Measurements from ENCODE around the gene ADGRA1. TPM values are rescaled to one million over a fixed set of nuclear protein-coding genes. Genes with fewer than 3 reads are reported as not detected.

ADGRA1 gene
- total and polyA plus RNA-seq, 2 of the 13 experiments (the other 11 are each of a cell fraction or from before 2014, with no cell fraction given) = not detected

DNA sequence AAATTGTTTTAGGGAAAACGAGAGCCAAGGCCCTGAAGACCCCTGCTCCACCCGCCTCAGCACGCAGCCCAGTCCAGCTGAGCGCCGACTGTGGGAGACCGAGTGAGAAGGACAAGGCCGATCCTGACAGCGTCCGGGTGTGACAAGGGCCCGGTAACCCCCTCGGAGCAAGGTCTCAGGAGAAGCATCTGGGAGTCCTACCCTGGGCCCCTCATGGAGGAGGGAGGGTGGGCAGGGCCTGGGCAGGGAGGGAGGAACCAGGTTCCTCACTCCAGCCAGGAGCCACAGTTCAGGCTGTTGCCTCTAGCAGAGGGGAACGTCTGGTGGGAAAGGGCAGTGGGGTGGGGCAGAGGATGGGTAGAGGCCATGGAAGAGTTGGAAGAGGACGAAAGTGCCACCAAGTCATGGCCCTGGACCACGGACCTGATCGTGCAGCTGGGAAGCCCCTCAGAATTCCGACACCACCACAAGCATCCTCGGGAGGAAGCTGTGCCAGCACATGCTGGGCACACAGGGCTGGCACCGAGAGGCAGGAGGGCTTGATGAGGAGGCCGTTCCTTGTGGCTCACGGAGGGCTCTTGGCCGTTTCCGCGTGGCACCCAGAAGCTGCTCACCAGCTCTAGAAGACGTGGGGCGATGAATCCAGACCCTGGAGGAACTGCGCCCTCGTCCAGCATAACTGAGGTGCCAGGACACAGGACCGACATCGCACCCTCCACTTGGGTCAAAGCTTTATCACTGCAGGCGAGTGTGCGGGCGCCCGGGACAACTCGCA lies 70.1 kb downstream of the ADGRA1 start:
- in situ Hi-C loops (cut with HindIII; ENCODE audit: extremely low pct_ligation_motif_present, low pct_unique_long_range_greater_than_20kb) = no loop called here
- WGBS (ENCODE audit: low lambda C conversion rate) = 72% methylated on average over 16 of the region's 34 CpGs

DNA sequence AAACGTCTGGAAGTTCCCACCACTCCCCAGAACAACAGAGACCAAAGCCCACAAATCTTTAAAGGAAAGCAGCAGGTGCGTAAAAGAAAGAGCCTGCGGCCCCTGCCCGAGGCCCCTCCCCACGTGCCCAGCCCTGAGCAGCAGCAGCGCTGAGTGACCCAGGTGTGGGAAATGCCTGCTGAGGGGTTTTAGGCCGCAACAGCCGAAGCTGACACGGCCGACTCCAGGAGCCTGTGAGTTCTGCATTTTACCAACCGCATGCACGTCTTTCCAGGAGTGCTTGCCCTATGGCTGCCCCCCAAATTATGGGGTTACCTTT lies 70.7 kb downstream of the ADGRA1 start:
- peaks cover 17% of the 10 kb centered on the region for H3K4me1 ChIP-seq (ENCODE audit: insufficient read depth, low read length)
- 42% methylated on average over 8 of the region's 12 CpGs for WGBS (ENCODE audit: low lambda C conversion rate)
- in situ Hi-C loops (cut with HindIII; ENCODE audit: extremely low pct_ligation_motif_present, low pct_unique_long_range_greater_than_20kb) (no loop called here), intact Hi-C loops (cut with micrococcal nuclease; ENCODE audit: unreplicated experiment) (no loop called here)
- H4K20me1 ChIP-seq (ENCODE audit: insufficient read depth, low read length) = no peaks in the 10 kb centered on the region
- ChIA-PET CTCF (ENCODE audit: low intra/inter-chr PET ratio, low total read pairs) (no interaction called here), POLR2A (no interaction called here)
- DNase-seq (ENCODE audit: low spot score) (no peak), FAIRE-seq (no peak), ATAC-seq (no peak)
- BruUV-seq (replicated peaks) = no TSS peak
- H3K9me3 ChIP-seq (ENCODE audit: low read length) = no peaks in the 10 kb centered on the region
- no peak overlapping the region for H2AFZ ChIP-seq (ENCODE audit: low read length)
- no peaks in the 10 kb centered on the region for H3K79me2 ChIP-seq (ENCODE audit: insufficient read depth, low read length)
- H3K27me3 ChIP-seq (ENCODE audit: control insufficient read depth in 1 of 2, insufficient read depth in 2 of 2, low read length in 2 of 2) = peaks cover 9 to 45% of the 10 kb centered on the region in 2 experiments
- H3K4me2 ChIP-seq (ENCODE audit: low read depth, low read length) = no peak overlapping the region
- no peak overlapping the region for H3K27ac ChIP-seq (ENCODE audit: extremely low read length, insufficient read depth, low read length)
- H3K4me3 ChIP-seq (replicated peaks in 1 of 3; ENCODE audit: insufficient read depth in 1 of 3, low read depth in 2 of 3, low read length in 3 of 3) = no peak overlapping the region
- no peaks in the 10 kb centered on the region for H3K36me3 ChIP-seq (replicated peaks in 1 of 2; ENCODE audit: control insufficient read depth in 1 of 2, insufficient read depth in 2 of 2, low read length in 2 of 2)
- H3K9ac ChIP-seq (ENCODE audit: insufficient read depth, low read depth, low read length) = no peak overlapping the region
- TF ChIP-seq HNRNPH1 (optimal IDR thresholded peaks at IDR 0.05; ENCODE audit: low read depth, low read length) = no peak
- TF ChIP-seq, protein P1, sequence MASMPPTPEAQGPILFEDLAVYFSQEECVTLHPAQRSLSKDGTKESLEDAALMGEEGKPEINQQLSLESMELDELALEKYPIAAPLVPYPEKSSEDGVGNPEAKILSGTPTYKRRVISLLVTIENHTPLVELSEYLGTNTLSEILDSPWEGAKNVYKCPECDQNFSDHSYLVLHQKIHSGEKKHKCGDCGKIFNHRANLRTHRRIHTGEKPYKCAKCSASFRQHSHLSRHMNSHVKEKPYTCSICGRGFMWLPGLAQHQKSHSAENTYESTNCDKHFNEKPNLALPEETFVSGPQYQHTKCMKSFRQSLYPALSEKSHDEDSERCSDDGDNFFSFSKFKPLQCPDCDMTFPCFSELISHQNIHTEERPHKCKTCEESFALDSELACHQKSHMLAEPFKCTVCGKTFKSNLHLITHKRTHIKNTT (CRISPR knock-in tag; IDR thresholded peaks at IDR 0.05) = no peak
- no peak for TF ChIP-seq NFIB (CRISPR knock-in tag; IDR thresholded peaks at IDR 0.05; ENCODE audit: borderline replicate concordance)
- TF ChIP-seq IKZF1 (IDR thresholded peaks at IDR 0.05) = no peak
- TF ChIP-seq, protein P2, sequence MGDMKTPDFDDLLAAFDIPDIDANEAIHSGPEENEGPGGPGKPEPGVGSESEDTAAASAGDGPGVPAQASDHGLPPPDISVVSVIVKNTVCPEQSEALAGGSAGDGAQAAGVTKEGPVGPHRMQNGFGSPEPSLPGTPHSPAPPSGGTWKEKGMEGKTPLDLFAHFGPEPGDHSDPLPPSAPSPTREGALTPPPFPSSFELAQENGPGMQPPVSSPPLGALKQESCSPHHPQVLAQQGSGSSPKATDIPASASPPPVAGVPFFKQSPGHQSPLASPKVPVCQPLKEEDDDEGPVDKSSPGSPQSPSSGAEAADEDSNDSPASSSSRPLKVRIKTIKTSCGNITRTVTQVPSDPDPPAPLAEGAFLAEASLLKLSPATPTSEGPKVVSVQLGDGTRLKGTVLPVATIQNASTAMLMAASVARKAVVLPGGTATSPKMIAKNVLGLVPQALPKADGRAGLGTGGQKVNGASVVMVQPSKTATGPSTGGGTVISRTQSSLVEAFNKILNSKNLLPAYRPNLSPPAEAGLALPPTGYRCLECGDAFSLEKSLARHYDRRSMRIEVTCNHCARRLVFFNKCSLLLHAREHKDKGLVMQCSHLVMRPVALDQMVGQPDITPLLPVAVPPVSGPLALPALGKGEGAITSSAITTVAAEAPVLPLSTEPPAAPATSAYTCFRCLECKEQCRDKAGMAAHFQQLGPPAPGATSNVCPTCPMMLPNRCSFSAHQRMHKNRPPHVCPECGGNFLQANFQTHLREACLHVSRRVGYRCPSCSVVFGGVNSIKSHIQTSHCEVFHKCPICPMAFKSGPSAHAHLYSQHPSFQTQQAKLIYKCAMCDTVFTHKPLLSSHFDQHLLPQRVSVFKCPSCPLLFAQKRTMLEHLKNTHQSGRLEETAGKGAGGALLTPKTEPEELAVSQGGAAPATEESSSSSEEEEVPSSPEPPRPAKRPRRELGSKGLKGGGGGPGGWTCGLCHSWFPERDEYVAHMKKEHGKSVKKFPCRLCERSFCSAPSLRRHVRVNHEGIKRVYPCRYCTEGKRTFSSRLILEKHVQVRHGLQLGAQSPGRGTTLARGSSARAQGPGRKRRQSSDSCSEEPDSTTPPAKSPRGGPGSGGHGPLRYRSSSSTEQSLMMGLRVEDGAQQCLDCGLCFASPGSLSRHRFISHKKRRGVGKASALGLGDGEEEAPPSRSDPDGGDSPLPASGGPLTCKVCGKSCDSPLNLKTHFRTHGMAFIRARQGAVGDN (CRISPR knock-in tag; IDR thresholded peaks at IDR 0.05) = no peak
- TF ChIP-seq HOXD1 (CRISPR knock-in tag; IDR thresholded peaks at IDR 0.05) = no peak
- TF ChIP-seq ZNF207 (IDR thresholded peaks at IDR 0.05; ENCODE audit: borderline replicate concordance) = no peak
- TF ChIP-seq, protein P3, sequence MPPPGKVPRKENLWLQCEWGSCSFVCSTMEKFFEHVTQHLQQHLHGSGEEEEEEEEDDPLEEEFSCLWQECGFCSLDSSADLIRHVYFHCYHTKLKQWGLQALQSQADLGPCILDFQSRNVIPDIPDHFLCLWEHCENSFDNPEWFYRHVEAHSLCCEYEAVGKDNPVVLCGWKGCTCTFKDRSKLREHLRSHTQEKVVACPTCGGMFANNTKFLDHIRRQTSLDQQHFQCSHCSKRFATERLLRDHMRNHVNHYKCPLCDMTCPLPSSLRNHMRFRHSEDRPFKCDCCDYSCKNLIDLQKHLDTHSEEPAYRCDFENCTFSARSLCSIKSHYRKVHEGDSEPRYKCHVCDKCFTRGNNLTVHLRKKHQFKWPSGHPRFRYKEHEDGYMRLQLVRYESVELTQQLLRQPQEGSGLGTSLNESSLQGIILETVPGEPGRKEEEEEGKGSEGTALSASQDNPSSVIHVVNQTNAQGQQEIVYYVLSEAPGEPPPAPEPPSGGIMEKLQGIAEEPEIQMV (CRISPR knock-in tag; IDR thresholded peaks at IDR 0.05; ENCODE audit: low read depth) = no peak
- no peak for TF ChIP-seq NFKBIZ (CRISPR knock-in tag; IDR thresholded peaks at IDR 0.05)
- TF ChIP-seq, protein P4, sequence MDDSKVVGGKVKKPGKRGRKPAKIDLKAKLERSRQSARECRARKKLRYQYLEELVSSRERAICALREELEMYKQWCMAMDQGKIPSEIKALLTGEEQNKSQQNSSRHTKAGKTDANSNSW (CRISPR knock-in tag; IDR thresholded peaks at IDR 0.05; ENCODE audit: borderline replicate concordance) = no peak

More for the DNA sequence above, 70.1 kb downstream of the ADGRA1 start:
- ATAC-seq (no peak), DNase-seq (ENCODE audit: low spot score) (no peak), FAIRE-seq (no peak)
- ChIA-PET CTCF (ENCODE audit: low intra/inter-chr PET ratio, low total read pairs) (no interaction called here), POLR2A (no interaction called here)
- TF ChIP-seq SMAD3 (CRISPR knock-in tag; IDR thresholded peaks at IDR 0.05) (no peak), KLF12 (CRISPR knock-in tag; IDR thresholded peaks at IDR 0.05; ENCODE audit: borderline replicate concordance) (no peak), TBX2 (CRISPR knock-in tag; IDR thresholded peaks at IDR 0.05; ENCODE audit: borderline replicate concordance) (no peak)
- intact Hi-C loops (cut with micrococcal nuclease; ENCODE audit: unreplicated experiment) = no loop called here
- no TSS peak for BruUV-seq (replicated peaks)
- no peak overlapping the region for H2AFZ ChIP-seq (ENCODE audit: low read length)
- H3K4me1 ChIP-seq (ENCODE audit: insufficient read depth, low read length) = peaks cover 17% of the 10 kb centered on the region
- no peaks in the 10 kb centered on the region for H3K79me2 ChIP-seq (ENCODE audit: insufficient read depth, low read length)
- no peaks in the 10 kb centered on the region for H4K20me1 ChIP-seq (ENCODE audit: insufficient read depth, low read length)
- no peak overlapping the region for H3K27ac ChIP-seq (ENCODE audit: extremely low read length, insufficient read depth, low read length)
- H3K9me3 ChIP-seq (ENCODE audit: low read length) = no peaks in the 10 kb centered on the region
- no peak overlapping the region for H3K9ac ChIP-seq (ENCODE audit: insufficient read depth, low read depth, low read length)
- H3K4me2 ChIP-seq (ENCODE audit: low read depth, low read length) = no peak overlapping the region
- no peak overlapping the region for H3K4me3 ChIP-seq (replicated peaks in 1 of 3; ENCODE audit: insufficient read depth in 1 of 3, low read depth in 2 of 3, low read length in 3 of 3)
- H3K27me3 ChIP-seq (ENCODE audit: control insufficient read depth in 1 of 2, insufficient read depth in 2 of 2, low read length in 2 of 2) = peaks cover 9 to 41% of the 10 kb centered on the region in 2 experiments
- no peaks in the 10 kb centered on the region for H3K36me3 ChIP-seq (replicated peaks in 1 of 2; ENCODE audit: control insufficient read depth in 1 of 2, insufficient read depth in 2 of 2, low read length in 2 of 2)

Data from HepG2 (cell line).